Measurements from ENCODE around the gene BAHCC1.

Gene BAHCC1

DNA sequence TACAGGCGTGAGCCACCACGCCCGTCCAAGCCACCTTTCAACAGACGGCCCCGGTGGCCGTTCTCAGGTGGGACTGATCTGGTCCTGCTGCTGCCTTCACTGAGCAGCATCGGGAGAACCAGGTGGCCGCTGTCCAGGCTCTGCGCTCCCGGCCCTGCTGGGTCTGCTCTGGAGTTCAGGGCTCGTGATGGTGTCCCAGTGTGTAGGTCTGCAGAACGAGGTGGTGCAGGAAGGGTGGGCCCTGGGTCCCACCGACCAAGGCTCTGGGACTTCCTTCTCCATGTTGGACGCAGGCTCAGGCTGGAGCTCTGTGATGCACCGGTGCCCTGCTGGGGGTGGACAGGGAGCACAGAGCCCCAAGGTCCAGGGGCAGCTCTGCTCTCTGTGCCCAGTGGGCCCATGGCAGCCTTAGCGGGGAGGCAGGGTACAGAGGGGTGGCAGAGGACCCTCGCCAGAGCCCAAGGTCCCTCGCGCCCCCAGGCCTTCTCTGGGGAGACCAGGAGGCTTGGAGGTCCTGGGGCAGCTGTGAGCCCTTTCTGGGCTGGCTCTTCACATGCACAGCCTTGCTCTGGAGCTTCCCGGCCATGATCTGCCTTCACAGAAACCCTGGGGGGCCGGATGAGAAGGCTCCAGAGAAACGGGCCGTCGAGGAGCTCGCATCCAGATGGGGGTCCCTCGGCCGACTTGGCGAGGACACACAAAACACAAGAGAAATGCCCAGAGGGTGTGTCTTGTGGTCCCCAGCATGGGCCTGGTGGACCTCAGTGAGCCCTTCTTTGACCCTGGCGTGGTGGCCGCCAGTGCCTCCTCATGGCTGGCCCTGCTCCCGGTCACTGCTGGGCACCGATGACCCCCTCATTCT, 26.9 kb upstream of the BAHCC1 start:
- DNase-seq: no peak

DNA sequence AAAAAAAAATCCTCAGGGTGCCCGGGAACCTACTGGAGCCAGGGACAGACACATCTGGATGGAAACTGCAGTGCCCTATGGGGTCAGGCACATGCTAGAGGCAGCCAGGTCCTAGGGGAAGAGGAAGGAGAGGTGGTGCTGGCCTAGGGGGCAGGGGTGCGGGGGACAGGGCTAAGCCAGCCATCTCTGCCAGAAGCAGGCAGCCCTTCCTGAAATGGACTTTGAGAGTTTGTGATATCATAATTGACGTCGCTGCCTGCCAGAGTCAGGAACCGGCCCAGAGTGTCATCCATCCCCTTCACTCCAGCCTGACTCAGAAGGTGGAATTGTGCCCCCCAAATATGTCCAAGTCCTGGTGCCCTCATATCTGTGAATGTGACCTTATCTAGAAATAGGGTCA, 25.0 kb upstream of the BAHCC1 start:
- DNase-seq: no peak

- DNase-seq: no peak
Measured at GRCh38 chr17:81371910-81372760, 23.1 kb upstream of the BAHCC1 start.

GRCh38 chr17:81373536-81374160, 21.6 kb upstream of the BAHCC1 start:
- DNase-seq: no peak

DNA sequence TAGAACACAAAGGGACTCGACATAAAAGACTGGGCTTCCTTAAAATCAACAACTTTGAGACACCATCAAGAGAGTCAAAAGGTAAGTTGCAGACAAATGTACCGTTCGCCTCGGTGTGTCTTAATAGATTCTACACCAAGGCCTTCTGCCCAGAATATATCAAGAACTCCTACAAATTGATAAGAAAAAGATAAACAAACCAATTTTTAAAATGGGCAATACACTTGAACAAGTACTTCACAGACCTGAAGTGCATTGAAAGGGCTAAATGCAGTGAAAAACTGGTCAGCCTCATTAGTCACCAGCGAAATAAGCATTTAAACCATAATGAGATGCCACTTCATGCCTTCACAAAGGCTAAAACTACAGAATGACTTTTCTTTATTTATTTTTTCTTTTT, 20.4 kb upstream of the BAHCC1 start:
- no peak for DNase-seq

- no peak for DNase-seq
Measured at GRCh38 chr17:81376946-81377714, 18.1 kb upstream of the BAHCC1 start.

- DNase-seq: no peak
Measured at GRCh38 chr17:81378941-81379511, 16.2 kb upstream of the BAHCC1 start.

GRCh38 chr17:81379523-81379942, 15.7 kb upstream of the BAHCC1 start:
- DNase-seq: no peak

DNA sequence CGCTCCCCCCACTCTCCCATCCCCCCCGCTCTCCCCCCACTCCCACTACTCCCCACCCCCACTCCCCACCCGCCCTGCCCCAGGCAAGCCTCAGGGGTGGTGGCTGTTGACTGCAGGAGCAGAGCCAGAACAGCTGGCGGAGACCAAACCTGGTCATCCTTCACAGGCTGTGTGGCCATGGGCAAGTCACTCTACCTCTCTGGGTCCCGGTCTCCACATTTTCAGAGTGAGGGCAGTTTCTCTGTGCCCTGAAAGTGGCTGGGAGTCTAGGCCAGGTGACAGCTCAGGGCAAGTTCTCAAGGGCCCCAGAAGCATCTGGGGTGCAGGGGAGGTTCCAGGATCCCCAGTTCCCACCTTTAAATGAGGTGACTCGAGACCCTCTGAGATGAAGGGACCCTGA, 15.1 kb upstream of the BAHCC1 start:
- no peak for DNase-seq

- no peak for DNase-seq
Measured at GRCh38 chr17:81380666-81381518, 14.4 kb upstream of the BAHCC1 start.

DNA sequence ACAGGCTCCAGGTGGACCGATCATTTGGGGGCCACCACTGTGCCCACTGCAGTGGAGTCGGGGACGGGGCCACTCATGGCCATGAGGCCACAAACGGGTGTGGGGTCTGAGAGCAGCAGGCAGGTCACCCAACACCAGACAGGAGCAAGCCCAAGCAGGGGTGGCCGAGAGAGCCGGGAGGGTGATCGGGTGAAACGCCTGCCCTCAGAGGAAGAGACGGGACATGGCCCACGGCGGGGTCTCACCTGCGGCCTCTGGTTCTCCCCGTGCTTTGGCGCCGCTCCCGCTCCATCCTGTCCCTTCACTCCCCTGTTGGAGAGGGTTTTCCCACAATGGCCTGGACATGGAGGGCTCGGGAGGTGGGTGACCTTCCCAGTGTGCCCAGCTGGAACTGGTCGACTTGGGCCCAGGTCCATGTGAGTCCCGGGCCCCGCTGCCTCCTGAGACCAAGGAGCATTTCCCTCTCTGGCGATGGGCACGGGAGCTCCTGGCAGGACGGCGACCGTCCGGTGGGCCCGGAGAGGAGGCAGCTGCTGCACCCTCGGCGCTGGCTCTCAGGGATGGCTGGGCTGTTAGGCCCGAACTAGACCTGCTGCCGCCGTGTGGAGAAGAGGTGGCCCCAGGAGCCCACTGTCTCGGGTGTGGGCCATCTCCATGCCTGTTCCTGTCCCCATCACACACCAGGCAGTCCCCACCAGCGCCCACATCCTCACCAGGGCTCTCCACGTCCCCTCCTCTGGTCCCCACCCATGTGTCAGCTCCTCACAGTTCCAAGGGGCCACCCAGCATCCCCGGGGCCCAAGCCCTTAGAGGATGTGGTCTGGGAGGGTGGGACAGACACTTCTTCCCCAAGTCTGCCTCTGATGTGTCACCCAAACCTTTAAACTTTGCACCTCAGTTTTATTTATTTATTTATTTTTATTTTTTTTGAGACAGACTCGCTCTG, 13.4 kb upstream of the BAHCC1 start:
- no peak for DNase-seq

- DNase-seq: no peak
Measured at GRCh38 chr17:81382851-81383250, 12.4 kb upstream of the BAHCC1 start.

GRCh38 chr17:81383504-81384421, 11.5 kb upstream of the BAHCC1 start:
- no peak for DNase-seq

DNA sequence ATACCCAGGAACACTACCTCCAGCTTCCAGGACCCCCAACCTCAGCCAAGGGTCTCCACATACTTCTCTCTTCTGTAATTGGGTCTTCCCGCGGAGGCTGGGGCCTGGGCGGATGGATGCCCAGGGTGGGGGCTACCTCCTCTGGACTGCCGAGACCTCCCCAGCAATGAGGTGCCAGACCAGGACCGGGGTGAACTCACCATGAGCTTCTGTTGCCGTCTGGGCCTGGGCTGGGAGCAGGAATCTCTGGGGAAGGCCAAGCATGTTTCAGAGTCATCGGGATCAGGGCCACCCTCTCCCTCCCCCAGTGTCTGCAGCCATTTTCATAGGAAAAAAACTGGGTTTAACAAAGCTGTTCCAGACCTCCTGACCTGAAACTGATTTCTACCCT, 10.3 kb upstream of the BAHCC1 start:
- no peak for DNase-seq

DNA sequence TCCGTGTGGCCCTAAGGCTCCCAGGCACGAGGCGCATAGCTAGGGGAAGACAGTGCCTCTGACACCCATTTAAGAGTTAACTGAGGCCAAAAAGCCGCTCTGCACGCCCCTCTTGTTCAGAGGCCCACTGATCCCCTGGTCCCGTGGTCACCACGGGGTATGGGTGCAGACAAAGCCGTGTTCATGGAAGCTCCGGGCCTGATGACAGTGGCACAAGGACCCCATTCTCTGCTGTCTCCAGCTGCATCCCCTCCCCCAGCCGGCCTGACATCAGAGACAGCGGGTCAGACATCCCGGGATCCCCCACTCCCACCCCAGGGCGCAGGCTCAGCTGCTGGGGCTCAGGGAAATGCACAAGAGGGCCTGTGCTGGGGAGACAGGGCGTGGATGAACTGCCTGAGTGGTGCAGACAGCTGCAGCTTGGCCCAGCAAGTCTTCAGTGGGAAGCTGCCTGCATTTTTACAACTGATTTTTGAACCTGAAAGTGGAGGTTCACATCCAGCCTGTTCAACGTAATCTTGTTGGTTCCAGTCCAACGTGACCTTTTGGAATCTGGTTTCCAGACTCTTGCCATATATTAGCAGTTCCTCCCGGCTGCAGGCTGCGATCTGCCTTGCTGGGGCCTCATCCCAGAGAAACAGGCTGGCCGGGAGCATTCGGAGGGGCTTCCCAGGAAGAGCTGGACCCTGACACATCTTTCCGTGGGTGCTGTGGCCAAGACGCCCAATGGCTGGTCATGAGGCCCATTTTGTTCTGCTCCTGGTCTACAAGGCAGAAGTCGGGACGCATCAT, 9.7 kb upstream of the BAHCC1 start:
- no peak for DNase-seq

DNA sequence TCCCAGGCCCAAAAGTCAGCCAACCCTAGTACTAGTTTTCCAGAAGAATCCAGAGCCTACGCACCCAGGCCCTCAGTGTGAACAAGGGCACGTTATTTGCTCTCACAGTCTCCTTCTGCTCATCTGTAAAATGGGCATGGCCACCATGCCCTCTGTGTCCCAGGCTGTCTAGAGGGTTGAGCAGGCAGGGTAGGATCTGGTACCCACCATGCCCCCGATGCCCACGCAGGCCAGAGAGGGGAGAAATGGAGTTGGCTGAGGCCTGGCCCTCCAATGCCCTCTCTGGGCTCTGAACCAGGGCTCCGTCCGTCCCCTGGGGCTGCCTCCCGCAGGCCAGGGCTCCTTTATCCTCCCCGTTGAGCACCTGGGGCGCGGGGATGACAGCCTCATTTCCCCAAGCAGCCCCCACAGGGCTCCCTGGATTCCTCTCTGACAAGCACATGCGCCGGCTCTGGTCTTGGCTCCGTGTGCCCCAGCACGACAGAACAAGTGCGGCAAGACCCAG, 9.1 kb upstream of the BAHCC1 start:
- DNase-seq: no peak

GRCh38 chr17:81386646-81387099, 8.6 kb upstream of the BAHCC1 start:
- no peak for DNase-seq

Data from activated effector memory CD4-positive, alpha-beta T cell treated with Interleukin-2 at 50 U/mL for 16 hours (primary cell).